Astrocyte (in vitro differentiated cells and primary cell): ENCODE measurements around the gene LOXHD1.

Experiments
- EZH2 ChIP-seq: IDR thresholded peaks from 2 replicates; pipeline ENCODE4 v1.6.1; 2012; ENCODE audit warnings: mild to moderate bottlenecking, low read length, inconsistent platforms; ENCODE audit not compliant: insufficient read depth
- TF ChIP-seq, protein P1 (sequence below): IDR thresholded peaks from 2 replicates; pipeline ENCODE4 v1.5.1; 2011; ENCODE audit warnings: low read depth, mild to moderate bottlenecking, inconsistent platforms, low read length, moderate library complexity; ENCODE audit not compliant: insufficient read depth

DNA sequence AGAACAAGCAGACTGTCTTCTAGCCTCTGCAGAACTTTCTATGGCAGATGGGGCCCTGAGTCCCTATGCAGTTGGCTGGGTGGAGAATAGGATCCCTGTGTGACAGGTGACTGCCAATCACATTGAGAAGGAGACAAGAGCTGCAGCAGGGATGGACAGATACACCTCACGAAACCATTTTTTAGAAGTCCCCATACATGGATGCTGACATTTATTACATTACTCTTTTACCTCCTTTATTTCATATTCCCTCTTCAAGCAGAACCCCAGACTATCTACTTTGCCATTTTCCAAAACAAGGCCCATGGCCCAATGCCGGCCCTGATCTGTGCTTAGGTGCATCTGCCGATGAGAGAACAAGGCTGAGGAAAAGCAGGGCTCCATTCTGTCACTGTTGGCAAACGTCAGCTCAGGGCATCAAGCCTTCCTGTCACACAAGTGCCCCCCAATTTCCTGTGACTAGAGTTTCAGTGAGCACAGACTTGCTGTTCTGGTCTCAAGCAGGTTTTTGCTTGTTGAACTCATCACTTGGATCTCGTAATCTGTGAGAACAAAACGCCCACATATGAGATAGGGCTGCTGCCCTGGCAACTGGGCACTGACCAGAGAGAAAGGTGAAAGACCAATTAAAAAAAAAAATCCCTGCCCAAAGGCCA is 35.8 kb downstream of the LOXHD1 start:
- TF ChIP-seq, protein P1, sequence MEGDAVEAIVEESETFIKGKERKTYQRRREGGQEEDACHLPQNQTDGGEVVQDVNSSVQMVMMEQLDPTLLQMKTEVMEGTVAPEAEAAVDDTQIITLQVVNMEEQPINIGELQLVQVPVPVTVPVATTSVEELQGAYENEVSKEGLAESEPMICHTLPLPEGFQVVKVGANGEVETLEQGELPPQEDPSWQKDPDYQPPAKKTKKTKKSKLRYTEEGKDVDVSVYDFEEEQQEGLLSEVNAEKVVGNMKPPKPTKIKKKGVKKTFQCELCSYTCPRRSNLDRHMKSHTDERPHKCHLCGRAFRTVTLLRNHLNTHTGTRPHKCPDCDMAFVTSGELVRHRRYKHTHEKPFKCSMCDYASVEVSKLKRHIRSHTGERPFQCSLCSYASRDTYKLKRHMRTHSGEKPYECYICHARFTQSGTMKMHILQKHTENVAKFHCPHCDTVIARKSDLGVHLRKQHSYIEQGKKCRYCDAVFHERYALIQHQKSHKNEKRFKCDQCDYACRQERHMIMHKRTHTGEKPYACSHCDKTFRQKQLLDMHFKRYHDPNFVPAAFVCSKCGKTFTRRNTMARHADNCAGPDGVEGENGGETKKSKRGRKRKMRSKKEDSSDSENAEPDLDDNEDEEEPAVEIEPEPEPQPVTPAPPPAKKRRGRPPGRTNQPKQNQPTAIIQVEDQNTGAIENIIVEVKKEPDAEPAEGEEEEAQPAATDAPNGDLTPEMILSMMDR, result no peak
- no peak for TF ChIP-seq EZH2
